ENCODE data around the gene CACNA2D1.

The CACNA2D1 gene

DNA sequence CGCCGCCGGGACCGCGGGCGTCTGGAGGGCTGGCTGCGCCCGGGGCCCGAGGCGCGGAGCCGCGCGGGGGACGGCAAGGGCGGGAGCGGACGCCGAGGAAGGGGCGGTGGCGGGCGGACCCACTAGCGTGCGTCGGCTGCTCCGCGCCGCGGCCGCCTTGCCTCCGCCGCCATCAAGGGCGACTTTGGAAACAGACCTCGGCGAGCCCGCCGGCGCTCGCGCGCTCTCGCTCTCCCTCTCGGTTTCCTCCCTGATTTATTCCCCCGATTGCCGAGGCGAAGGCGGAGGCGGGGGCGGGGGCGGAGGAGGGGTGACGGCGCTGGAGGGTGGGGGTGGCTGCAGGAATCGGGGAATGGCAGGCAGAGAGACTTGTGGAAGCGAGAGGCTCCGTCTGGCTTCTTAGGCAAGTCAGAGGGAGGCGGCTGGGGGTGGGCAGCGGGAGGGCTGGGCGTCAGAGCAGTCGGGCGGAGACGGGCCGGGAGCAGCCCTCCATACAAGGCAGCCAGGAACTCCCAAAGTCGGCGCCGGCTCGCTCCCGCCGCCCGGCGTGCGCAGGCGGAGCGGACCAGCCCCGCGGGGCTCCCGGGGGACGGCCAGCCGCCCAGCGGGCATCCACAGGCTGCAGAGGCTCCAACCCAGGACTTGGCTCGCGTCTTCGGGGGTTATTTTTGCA, at the start of gene CACNA2D1:
Gene CACNA2D1, minus strand, starts transcription at position 231 of the 673 bp plus-strand sequence.
- FAIRE-seq, result no peak
- DNase-seq (ENCODE audit: low spot score), result peak; percentile 49

DNA sequence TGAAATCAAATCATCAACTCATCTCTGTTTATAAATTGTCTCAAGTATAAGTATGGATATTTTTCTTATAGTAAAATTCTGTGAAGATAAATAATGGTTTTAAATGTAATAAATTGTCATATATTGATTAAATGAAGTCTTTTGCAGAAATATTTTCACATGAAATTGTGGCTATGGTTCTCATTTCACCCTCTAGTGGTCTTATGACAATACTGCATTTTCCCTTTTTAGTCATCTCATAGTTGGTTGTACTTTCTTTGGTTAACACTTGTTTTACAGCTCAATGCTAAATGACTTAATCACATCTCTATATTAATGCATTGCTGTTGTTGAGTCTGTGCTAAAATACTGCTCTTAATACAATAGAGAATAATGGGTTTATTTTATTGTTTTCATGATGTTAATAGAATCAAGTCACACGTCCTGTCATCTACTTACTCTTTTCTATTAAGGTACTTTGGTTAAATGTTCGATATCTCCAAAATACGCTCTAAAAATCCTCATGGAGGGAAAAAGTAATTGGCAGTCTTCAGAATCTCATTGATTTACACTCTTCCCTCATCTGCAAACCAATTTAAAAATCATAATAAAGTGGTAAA, 38.0 kb upstream of the CACNA2D1 start:
- DNase-seq (ENCODE audit: low spot score), result peak; percentile 30
- peak; percentile 77 for FAIRE-seq

DNA sequence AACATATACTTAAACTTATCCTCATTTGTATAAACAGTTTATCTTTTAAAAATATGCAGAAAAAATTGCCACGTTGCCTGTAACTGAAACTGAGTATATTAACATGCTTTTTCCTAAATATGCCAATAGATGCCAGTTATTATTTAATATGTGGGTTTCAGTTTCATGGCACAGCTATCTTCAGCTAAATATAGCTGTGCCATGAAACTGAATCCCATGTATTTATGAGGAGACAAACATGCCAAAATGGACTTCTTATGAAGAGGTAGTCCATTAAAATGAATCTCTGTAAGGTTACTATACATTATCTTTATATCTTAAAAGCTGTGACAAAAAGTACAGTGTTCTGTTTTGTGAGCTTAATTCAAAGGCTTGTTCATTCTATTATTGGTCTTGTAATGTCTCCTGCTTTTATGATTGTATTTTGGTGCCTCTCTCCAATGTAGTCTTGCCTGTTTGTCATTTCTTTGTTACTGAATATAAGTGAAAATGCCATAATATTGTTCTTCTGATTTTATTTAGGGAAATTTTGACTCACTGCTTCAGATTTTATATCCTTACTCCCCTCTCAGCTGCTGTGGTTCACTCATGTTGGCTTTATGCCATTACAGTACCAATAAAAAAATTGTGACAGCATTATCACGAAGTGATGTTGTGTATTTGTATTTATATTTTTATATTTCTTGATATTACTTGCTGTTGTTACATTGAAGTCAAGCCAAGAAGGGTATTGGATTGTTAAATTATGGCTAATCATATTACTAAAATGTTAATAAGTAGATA, 34.3 kb upstream of the CACNA2D1 start:
- FAIRE-seq (no peak), DNase-seq (ENCODE audit: low spot score) (no peak)

DNA sequence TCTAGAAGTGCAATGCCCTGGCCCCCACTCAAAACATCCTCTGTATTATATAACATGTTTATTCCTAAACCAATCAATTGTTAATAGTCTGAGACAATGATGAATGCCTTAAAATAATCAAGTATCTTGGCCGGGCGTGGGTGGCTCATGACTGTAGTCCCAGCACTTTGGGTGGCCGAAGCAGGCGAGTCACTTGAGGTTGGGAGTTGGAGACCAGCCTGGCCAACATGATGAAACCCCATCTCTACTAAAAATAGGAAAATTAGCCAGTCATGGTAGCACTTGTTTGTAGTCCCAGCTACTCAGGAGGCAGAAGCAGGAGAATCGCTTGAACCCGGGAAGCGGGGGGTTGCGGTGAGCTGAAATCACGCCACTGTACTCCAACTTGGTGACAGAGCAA, 29.4 kb upstream of the CACNA2D1 start:
- DNase-seq (ENCODE audit: low spot score), result no peak
- FAIRE-seq, result no peak

DNA sequence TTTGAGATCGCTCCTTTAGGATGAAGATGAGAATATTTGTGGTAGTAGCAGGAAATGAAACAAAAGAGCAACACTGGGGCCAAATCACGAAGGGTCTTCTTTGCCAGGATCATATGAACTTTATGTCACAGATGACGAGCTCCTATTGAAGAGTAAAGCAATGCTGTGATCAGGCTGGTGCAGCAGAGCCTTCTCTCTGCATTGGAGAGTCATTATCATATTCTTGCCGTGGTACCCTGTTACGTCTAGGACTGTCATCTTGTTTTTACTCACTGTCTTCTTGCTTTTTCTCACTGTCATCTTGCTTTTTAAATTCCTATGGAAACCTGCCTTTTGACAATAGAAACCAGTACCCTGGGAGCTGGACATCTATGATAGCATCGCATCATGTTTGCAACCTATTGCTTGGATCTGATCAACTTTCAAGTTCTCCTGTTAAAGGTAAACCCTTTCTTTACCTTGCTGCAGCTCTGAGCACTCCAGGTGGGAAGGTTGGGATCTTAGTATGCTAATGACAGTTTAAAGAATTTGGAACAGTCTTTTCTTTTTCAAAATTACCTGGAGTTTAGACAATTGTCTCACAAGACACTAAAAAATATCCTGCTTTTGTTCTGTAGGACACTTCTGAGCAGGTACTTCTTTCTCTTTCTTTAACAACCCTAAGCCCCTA, 27.9 kb upstream of the CACNA2D1 start:
- FAIRE-seq, result no peak
- no peak for DNase-seq (ENCODE audit: low spot score)

DNA sequence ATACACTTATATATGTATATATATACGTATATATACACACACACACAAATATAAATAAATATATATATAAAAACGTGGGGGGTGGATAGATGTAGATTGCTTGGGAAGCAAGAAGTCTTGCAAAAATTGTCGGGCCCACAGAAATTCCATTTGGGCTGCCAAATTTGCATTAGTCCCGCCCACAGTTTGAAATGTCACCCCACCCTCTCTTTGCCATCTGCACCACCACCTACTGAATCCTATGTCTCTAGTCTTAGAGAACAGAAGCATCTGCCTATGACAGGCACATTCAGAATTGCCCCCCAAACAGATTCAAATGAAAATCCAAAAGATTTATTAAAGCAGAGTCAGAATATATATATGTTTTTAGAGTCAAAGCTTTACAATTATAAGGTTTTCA, 25.6 kb upstream of the CACNA2D1 start:
- FAIRE-seq, result no peak
- DNase-seq (ENCODE audit: low spot score), result no peak

DNA sequence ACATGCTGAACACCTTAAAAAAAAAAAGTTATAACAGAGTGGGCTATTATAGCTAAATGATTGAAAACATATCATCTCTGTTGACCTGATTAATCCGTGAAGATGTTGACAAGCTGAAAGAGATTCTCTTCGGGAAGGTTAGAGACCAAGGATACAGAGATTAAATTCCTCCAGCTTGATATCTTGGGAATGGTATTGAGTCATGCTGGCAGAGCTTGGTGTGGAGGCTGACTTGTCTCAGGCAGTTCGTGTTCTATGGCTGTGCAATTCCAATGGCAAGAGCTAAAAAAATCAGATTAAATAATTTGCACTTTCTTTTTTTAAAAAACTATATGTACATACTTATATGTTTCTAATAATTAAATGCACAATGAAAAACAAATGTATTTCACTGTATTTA, 24.9 kb upstream of the CACNA2D1 start:
- FAIRE-seq, result no peak
- DNase-seq (ENCODE audit: low spot score), result no peak

DNA sequence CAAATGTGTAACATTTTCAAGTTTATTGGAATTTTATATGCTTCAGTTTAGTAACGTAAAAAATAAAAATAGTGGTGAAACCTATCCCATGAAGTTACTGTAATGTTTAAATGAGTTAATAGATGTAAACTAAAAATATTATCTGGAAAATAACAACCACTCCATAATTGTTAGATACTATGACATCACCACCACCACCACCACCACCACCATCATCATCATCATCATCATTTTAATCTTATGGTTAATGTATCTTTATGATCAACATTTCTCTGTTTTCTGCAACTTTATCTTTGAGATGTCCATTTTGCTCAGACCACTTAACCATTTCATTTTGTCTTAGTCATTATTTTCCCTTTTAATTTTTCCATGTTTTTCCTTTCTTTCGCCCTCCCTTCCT, 23.4 kb upstream of the CACNA2D1 start:
- FAIRE-seq, result no peak
- DNase-seq (ENCODE audit: low spot score), result no peak

DNA sequence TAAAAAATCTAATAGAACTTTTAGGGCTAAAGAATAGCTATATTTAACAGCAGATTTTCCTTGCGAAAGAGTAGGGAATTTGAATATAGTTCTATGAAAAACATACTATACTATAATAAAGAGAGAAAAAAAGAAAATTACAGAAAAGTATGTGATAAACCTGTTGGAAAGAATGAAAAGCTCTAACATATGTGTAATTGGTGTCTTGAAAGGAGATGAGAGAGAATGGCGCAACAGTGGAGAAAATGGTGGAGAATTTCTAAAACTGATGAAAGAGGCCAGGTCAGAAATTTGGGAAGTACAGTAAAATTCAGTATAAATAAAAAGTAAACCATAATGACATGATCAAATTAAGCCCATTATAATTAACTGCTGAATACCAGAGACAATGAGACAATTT, 20.8 kb upstream of the CACNA2D1 start:
- FAIRE-seq (no peak), DNase-seq (ENCODE audit: low spot score) (no peak)

DNA sequence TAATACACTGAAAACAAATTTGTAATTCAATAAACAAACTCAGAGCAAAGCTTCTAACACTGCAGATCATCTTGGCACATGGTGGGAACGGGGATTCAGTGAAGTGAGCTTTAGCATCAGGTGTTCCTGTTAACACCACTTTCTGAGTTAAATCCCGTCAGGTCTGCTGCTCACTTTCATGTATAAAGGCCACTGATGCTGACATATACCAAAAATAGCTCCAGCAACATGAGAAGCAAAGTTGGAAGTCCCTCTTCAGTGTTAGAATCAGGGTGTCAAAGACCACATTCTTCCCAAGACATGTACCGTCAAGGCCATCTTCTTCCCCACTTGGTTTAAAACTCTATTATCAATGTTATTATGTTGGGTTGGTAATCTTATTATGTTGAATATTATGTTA, 11.7 kb upstream of the CACNA2D1 start:
- FAIRE-seq (no peak), DNase-seq (ENCODE audit: low spot score) (no peak)

DNA sequence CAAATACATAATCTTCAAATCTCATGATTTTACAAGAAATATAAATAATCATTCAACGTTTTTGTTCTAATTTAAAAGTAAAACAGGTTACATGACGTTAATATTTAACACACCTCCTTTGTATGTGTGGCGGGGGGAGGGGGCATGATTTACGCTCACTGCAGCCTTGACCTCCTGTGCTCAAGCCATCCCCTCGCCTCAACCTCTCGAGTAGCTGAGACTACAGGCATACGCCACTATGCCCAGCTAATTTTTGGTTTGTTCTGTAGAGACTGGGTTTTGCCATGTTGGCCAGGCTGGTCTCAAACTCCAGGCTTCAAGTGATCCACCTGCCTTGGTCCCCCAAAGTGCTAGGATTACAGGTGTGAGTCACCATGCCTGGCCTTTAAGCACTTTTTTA, 7.2 kb upstream of the CACNA2D1 start:
- FAIRE-seq (no peak), DNase-seq (ENCODE audit: low spot score) (no peak)

DNA sequence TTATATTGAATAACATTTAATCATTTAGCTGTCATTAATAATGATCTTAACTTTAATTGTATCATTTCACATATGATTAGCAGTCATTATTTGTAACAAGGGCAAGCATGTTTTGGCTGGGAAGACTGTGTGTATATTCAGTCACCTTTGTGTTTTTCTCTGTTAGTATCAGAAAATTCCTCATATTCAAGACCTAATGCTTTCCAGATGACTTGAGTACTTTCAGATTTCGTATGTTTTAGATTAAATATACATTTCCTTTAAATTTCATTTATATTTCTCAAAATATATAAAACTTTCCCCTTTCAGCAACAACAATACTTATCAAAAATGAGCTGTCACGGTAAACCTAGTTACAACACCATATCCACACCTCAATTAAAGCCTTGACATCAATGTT, 6.3 kb upstream of the CACNA2D1 start:
- FAIRE-seq (no peak), DNase-seq (ENCODE audit: low spot score) (no peak)

DNA sequence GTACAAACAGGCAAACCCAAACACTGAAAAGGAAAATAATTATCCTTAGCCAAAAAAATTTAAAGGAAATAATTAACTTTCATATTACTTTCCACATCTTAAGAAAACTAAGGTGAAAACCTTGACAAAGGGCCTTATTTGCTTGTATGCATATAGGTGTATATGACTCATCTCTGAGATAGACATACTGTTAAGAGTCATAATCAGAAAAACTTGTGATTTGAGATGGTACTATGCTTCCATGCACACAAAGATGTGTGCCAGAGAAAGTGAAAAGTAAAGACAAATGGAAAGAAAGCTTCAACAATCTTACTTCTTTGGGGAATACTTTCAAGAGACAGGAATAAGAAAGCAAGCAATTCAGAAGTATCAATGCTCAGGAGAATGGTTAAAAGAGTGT, 3.3 kb upstream of the CACNA2D1 start:
- FAIRE-seq (no peak), DNase-seq (ENCODE audit: low spot score) (no peak)

DNA sequence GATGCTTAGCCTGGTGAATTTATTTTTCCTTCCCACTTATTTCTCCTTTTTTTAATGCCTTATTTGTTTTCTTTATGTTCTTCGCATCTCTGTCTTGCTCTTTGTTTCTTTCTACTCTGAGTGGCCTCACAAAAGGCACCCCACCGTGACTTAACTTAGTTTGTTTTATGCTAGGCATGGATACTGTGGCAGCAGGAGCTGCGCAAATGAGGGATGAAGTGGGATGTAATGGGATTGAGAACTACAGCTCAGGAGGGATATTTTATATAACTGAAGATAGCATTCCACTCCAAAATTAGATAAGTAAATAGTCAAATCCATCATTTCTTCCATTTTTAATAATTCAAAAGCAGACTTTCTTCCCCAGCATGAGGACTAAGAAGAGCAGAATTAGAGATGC, 1.7 kb upstream of the CACNA2D1 start:
- no peak for FAIRE-seq

DNA sequence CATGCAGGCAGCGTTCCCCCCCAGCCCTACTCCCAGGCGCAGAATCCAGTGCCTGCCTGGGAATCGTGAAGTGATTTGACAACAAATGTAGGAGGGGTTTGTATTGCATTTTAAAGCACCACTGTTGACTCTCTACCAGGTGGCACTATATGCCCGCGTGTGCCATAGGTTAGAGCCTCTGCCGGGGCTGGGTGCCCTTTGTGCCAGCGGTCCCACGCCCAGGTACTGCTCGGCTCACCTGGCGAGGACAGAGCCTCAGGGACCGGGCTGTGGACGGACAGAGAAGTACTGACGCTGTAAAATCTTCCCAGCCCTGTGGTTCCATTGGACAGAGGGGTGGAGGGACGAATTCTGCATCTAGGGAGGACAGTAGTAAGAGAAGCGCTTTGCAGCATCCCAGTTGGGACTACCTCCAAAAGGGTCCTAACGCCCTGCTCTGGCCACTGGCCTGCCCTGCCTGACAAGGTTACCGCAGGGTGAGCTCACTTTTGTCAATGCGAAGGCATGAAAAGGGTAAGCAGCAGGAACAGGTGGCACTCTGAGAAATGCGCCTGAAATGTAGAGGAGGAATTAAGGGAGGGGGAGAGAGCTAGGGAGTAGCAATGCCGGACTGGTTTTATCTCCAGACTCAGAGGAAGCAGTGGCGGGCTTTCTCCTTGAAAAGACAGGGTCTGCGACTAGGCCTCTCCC, 788 bp upstream of the CACNA2D1 start:
- no peak for DNase-seq (ENCODE audit: low spot score)
- no peak for FAIRE-seq

More for the DNA sequence above, 1.7 kb upstream of the CACNA2D1 start:
- no peak for DNase-seq (ENCODE audit: low spot score)

DNA sequence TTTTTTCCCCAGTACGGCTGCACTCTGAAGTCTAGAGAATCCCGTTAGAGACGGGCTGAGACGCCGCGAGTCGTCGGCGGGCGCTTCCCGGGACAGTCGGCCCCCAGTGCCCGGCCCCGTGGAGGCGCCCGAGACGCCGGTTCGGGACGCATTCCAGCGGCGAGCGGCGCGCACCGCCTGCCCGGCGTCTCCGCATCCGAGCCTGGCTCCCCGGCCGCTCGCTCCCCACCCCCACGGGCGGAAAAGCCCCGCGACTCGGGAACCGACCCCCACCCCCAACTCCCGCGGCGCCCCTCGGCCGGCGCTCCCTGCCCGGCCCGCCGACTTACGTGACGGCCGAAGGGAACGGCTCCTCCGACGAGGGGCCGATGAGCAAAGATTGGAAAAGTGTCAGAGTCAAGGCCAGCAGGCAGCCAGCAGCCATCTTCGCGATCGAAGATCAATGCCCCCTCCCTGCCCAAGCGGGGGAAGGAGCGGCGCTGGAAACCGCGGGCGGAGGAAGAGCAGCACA, 486 bp downstream of the CACNA2D1 start:
- FAIRE-seq, result no peak
- DNase-seq (ENCODE audit: low spot score), result no peak

DNA sequence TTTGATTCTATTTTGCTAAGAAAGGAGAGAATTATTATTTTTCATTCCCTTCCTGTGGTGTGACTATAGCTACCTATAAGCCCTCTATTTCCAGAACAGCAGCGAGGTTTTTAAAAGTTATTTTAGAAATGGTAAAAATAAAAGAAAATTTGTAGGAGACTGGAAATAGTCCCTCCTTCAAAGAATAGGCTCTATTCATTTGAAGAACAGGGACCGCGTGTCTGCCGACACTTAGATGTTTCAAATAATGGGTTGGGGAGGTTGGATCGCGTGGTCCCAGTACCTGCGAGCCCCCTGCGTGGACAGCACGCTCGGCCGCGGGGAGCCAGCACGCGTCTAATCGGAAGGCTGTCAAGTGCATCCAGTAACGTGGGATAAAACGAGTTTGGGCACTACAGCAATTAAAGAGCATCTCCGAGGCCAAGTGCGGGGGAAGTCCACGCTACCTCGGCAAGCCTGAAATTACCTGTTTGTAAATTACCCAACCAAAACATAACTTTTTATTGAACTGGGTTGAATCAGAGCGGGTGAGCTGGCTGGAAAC, 1.0 kb downstream of the CACNA2D1 start:
- FAIRE-seq (no peak), DNase-seq (ENCODE audit: low spot score) (no peak)

DNA sequence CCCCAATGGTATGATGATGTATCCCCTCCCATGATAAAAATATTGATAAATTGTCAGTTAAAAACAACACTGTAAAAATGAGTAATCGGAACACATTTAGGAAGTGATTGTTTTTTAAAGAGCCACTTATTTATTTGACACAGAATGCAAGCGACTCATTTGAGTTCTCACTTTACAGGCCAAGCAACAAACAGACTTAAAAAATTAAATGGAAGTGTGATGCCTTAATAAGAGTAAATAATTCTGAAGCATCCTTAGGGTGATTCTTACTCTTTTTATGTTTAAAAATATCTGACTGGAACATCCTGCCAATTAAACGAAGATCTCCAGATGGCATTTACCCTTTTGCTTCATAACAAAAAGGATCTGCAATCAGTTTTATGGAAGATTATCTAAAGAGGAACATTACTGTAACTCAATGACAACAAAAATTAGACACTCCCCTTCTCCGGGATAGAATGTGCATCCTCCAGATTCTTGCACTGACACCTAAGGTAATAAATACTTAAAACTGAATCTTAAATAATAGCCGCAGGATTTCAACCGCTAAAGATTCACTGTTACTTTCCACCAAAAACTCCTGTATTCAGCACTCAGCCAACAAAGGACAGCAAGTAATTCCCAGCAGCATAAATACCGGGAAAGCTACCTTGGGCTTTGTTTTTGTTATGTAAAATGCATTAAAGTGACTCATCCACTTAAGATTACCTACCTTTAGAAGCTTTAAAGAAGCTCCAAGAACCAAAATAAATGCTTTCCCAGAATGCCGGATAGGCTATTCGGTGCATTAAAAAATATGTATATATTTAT, 1.7 kb downstream of the CACNA2D1 start:
- DNase-seq (ENCODE audit: low spot score), result no peak
- no peak for FAIRE-seq

DNA sequence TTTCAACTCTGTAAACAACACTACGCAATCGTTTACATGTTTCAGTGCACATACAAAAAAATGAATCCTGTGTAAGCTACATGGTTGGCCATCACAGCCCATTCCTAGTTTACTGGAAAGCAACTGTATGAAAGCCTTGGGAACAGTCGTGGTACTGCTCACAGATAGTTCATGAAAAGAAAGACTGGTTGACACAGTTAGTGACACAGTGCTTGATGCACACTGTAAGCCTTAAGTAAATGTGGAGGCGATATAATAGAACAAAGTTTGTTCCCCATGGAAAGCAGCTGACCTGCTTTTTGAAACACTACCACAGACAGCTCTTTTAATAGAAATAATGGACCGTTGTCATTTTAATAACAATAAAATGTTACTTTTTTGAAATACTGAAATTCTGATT, 5.1 kb downstream of the CACNA2D1 start:
- DNase-seq (ENCODE audit: low spot score) (no peak), FAIRE-seq (no peak)

DNA sequence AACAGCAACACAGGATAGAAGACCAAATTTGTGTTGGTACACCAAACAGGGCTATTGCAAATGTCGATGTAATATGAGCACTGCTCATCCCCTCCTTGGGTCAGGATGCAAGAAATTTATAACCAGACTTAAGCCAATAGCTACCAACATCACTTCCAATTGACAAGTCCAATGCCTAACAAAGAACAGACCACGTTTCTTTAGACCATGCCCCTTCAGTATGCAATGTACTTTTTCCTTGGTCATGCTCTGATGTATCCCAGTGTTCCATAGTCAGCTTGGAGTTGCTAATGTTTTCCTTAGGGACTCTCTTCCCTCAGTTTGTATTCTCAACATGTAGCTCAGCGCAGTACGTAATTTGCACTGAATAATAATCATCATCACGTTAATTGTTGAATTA, 7.8 kb downstream of the CACNA2D1 start:
- DNase-seq (ENCODE audit: low spot score) (no peak), FAIRE-seq (no peak)

All from RCC 7860 (cell line).